HG02884 (cell line): Measurements from ENCODE around the gene SLC8A1.

Source experiments
- ATAC-seq: cut with Tn5 transposase; IDR thresholded peaks from one replicate; pipeline ENCODE4 v1.9.1; 2021; ENCODE audit warnings: mild to moderate bottlenecking, moderate library complexity; ENCODE audit not compliant: unreplicated experiment

The SLC8A1 gene

DNA sequence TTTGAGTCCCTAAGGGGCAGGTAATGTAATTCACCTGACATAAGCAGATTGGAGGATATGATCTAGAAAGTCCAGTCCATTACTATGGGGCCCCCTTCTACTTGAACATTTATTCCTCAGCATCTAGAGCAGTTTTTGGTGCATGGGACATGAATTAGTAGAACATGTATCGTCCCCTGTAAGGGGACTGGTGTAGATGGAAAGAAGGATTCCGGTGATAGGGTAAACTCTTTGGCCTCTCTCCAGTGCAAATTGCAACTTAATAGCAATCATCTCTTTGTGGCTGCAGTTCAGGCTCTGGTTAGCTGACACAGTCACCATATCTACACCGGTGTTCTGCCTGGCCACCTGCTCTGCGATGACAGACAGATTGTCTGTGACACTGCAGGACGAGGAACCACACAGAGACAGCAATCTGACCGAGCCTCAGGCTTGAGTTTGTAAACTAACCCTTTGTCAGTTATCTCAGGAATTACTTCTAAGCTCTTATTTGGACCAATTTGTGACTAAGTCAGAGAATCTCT, 6.4 kb upstream of the SLC8A1 start:
- no peak for ATAC-seq

DNA sequence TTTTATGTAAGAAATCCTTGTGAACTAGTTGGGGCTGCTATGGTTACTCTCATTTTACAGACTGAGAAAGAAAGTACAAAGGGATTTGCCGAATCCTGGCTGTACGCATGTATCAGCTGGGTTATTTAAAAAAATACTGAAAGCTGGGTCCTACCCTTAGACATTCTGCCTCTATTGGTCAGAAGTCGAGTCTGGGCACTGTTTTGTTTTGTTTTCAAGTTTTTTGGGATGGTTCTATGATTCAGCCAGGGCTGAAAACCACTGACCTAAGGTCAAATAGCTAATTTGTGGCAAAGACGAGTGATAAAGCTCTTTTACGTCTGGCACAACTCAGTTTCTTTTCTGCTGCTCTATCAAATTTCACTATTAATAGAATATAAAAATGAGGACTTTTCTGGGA, 5.9 kb upstream of the SLC8A1 start:
- ATAC-seq = no peak

DNA sequence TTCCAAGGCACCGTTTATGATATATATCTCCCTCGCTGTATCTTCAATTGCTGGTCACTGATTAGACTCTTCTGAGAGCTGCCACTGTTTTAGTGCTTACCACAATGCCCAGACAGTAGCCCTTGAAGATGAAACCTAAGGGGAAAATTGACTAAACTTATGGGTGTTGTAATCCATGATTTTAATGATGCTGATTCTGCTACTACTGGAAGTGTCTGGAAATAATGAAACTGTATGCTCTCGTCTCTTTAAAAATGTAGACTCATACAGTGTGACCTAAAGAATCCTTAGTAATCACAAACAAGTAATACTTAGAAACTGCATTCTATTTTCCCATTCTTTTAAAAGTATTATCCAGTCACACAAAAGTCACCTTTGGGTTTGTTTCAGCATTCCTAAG, 5.5 kb upstream of the SLC8A1 start:
- ATAC-seq = no peak

DNA sequence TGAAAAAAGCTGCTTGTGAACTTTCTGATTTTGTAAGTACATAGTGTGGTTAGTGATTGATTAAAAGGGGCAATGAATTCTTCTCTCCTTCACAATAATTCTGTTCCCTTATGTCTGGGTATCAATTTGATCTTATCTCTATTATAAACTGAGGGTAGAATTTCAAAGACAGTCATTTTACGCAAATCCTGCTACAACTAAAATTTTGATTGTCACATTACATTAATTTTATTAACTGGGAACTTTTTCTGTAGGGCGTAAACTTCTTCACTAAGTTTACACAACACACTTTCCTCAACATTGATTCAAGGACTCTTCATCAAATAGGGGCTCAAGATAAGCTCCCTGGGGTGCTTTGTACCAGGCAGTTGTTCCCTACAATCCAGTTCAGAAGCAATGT, 5.0 kb upstream of the SLC8A1 start:
- no peak for ATAC-seq

DNA sequence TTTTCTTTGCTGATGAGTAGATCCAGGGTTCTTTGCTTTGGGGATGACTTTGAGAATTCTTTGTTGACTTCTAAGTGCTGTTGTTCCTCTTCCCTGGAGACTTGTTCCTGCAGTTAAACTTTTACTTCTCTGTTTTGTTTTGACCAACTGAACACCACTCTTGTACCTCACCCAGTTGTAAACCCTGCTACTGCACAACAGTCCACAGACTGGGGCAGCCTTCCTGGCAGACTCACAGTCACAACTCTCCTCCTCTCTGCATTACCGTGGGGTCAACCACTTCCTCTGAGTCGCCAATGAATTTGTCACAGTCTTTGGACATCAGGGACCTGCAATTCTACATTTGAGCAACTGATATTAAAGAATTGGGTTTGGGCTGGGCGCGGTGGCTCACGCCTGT, 3.8 kb upstream of the SLC8A1 start:
- no peak for ATAC-seq

DNA sequence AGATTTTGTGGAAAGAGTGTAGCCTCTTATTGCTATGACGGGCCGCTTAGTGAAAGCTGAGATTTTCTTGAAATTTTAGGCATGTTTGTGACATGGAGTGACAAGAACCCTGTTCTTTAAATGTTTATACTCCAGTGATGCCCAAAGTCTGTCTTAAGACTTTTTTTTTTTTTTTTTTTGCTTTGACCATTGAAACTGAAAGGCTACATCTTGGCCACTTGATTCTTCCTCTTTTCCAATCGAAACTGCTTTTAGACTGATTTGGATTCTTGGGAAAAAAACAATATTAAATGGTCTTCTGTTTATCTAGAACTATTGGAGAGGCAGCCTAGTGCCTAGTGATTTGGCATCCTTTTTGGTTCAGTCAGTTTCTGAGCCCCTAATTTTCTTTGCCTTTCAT, 2.4 kb upstream of the SLC8A1 start:
- ATAC-seq = no peak

DNA sequence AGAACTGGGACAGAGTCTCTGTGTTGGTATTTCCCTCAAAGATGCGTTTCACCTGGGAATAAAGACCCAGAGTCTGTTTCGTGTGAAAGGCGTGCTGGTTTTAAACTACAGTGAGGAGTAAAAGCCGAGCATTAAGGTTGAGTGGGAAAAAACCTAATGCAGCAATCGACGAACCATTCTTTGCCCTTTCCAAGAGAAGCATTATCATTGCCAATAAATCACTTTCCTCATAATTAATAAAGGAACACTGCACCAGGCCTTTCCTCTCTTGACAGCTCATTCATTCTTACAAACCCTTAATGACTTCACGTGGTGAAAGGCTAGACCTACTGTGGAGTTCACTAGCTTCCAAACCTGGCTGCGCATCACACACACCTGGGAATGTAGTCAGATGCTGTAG, 896 bp upstream of the SLC8A1 start:
- ATAC-seq = no peak

DNA sequence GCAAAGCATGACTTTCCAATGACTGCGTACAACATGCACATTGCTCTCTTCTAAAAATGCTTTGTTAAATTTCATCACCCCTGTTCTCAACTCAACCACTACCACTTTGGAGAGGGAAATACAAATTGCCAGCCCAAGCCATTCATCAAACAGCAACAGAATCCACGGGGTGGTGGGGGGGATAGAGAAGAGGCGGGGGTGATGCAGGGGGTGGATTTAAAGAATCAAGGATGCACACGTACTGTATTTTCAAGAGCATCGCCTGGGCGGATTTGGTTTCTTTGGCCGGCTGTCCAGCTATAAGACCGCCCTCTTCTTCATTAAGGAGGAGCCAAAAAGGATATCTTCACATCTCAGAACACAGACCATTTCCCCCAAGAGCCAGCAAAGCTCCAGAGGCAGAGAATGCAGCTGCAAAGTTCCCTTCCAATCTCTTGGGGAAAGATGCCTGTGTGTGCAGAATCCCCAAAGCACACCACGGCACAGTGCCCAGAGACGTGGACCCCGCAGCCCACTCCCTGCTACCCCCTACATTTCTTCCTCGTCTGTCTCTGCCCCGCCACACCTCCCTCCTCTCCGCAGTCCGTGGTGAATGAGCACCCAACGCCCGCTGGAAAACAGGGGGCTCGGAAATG, 977 bp downstream of the SLC8A1 start:
- ATAC-seq = no peak

DNA sequence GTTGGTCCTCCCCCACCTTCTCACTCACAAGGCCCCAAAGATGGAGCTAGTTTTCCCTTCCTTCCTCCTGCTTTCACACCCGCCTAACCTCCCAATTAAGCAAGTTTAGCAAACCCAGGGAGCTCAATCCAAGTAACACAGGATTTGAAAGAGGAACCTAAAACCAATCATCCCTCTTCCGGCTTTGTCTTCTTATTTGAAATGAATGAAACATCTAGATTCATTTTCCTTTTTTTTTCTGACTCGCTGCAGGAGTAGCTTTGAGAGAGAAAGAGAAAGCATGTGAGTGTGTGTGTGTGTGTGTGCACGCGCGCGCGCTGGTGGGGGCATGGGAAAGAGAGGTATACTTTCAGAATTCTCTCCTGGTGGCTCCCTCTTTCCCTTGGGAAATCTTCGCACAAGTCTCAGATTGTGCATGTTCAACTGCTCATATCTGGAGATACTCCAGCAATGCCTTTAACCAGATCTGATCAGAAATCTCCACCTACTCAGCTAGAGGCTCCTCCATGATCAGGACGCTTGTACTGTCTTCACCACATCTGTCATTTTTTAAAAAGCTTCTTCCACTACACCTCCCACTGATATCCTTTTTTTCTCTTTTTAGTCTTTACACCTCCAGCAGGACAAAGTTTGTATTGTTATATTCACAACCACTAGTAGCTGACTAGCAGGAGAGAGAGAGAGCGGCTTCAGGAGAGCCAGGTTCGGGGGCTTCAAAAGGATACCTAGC, 1.7 kb downstream of the SLC8A1 start:
- no peak for ATAC-seq

DNA sequence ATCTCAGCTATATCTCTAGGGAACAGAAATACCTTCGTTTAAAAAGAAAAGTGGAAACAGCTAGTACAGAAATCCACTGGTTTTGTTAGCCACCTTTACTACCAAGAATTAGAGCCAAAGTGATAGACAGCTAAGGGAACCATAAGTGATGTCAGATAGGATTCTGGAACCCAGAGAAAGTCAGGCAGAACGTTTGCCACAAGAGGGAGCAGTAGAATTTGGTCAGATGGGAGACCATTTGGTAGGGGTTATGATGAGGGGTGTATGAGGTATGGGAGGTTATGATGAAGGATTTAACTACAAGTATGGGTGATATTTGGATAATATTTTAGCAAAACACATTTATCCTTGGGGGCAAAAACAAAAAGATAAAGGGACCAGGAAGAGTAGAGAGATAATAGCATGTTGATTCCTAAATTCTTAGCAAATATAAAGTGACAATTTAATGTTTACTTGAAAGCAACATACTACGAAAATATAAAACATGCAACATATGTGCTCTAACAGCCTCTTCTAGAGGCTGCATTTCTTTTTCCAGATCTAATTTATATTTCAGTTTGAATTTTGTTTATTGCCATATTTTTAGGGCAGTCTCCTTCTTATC, 3.3 kb downstream of the SLC8A1 start:
- ATAC-seq = no peak

DNA sequence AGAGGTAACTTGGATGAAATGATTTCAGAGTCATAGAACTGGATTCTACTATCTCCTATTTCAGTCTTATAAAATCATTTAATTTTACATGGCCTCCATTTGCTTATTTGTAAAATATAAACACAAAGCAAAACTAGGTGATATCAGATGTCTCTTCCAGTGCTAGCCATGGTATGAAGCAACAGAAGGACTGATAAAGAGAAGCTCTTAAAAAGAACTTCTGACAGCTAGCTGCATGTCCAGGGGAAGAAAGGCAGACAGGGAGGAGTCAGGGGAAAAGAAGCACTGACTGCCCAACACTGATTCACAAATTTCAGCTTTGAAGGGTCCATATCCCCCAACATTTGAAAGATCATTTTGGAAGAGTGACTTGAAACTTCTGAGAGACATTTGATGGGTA, 6.4 kb downstream of the SLC8A1 start:
- no peak for ATAC-seq

DNA sequence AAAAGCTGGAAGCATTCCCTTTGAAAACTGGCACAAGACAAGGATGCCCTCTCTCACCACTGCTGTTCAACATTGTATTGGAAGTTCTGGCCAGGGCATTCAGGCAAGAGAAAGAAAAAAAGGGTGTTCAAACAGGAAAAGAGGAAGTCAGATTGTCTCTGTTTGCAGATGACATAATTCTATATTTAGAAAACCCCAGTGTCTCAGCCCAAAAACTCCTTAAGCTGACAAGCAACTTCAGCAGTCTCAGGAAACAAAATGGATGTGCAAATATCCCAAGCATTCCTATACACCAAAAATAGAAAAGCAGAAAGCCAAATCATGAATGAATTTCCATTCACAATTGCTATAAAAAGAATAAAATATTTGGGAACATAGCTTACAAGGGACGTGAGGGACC, 11.1 kb downstream of the SLC8A1 start:
- no peak for ATAC-seq

DNA sequence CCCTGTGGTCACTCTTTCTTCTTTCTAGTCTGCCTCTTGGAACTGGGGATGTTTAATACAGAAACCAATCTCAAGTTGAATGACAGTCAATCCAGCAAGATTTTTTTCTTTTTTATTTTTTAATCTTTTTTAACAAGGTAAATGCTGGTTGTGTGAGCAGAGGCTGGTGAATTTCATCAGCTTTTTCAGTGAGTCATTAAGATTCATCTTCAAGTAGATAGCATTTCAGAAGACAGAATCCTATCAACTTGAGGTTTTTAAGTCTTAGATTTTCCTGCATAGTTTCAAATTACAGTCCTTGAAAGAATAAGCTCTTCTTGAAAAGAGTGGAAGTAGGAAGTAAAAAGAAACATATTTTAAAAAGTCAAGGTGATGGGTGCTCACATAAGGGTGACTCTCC, 12.4 kb downstream of the SLC8A1 start:
- no peak for ATAC-seq

DNA sequence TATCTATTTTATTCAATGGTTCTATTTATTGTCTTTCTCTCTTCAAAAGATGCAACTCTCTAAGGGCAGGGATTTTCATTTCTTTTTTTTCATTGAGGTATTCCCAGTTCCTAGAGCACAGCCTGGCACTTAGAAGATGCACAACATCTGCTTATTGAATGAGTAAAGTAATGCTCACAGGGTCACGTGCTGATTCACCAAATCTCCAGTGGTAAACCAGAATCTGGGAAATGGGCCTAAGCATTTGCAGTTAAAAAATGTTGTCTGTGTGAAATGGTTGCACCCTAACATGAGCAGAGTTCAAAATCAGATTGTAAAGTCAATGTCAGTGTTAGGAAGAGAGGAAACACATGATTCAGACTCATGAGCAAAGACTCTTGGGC, 15.8 kb downstream of the SLC8A1 start:
- ATAC-seq = no peak

DNA sequence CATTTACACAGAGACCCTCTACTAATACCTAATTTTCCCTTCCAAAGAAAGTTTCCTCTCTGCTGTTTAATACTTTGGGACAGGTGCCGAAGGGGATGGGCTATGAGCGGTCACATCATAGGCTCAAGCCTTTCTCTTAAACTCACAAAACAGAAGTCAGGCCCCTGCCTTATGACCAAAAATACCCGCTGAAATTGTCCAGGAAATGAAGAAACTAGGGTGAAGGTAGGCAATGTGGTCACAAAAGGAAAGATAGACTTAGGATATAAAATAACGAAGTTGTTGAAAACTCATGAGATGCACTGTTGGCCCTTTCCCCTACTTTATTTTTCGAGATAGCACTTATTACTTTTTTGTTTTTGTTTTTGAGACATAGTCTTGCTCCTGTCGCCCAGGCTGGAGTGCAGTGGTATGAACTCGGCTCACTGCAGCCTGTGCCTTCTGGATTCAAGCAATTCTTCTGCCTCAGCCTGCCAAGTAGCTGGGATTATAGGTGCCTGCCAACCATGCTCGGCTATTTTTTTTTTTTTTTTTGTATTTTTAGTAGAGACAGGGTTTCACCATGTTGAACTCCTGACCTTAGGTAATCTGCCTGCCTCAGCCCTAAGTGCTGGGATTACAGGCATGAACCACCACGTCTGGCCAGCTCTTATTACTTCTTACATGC, 16.3 kb downstream of the SLC8A1 start:
- ATAC-seq = no peak

DNA sequence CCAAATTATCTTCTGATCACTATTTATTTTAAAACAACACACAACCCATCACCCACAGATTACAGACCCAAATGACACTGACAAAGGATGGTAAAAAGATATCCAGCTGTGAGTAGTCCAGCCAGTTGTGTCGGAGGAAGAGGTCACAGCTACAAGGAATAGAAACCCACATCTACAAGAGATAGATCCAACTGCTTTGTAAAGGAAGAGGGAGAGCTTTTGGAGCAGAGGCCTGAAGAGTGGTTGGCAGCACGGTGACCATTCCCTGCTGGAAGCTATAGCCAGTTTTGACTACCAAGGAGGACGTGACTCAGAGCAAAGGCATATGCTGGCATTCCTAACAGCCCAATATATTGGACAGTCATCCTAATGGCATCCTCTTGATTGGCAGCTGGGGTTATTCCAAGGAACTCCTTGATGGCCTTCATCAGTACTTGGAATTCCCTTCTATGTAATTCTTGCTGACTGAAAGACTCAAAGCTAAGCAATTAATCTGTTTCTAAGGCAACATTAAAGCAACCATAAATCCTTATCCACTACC, 17.1 kb downstream of the SLC8A1 start:
- no peak for ATAC-seq

DNA sequence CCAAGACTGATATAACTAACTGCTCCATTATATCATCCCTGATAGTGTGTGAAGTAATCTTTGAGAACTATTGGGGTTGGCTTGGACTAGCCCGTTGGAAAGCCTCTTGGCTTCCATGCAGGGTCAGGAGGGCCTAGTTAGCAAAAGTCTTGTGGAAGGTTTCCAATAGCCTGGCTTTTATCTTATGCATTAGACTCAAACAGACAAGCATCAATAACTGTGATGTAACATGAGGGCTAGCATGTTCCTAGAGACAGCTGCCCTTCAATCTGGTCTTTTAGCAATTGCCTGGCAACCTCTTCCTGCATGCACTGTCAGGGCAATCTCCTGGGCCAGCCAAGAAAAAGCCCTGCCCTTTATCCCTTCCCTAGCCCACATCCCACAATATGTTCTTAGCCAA, 18.2 kb downstream of the SLC8A1 start:
- no peak for ATAC-seq

DNA sequence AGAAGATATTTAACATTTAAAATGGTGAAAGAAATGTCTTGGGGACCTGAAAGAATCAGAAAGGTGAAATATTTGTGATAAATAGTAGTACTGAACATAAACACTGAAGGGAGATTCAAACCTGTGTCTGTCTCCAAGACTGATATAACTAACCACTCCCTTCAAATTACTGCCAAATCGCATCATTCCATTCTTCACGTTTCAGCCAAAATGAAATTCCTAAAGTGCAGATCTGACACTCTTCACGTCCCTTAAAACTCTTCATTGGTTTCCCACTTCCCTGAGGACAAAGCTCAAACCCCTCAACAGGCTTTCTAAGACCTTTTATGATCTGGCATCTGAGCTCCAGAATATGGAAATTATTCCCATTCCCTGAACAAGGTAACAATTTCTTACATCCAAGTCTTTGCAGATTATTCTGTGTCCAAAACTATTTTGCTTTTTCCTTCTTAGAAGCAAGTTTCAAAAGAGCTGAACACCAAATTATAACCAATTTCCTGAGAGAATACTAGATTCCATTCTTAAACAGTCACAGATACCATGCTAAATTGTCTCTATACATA, 18.9 kb downstream of the SLC8A1 start:
- ATAC-seq = no peak

DNA sequence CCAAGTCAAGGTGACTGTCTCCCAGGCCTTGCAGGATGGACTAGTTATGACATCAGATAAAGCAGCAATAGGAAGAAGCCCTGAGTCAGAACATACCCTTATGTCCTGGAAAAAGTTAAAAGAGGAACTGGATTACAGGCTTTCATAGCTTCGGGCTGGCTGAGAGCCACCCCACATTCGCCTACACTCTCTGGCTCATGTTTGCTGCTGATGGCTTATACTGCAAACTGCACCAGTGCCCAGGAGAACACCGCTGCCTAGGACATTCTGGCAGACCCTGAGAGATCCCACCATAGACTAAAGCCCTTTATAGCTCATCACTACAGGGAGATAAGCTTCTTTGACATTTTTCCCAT, 20.3 kb downstream of the SLC8A1 start:
- ATAC-seq = no peak

DNA sequence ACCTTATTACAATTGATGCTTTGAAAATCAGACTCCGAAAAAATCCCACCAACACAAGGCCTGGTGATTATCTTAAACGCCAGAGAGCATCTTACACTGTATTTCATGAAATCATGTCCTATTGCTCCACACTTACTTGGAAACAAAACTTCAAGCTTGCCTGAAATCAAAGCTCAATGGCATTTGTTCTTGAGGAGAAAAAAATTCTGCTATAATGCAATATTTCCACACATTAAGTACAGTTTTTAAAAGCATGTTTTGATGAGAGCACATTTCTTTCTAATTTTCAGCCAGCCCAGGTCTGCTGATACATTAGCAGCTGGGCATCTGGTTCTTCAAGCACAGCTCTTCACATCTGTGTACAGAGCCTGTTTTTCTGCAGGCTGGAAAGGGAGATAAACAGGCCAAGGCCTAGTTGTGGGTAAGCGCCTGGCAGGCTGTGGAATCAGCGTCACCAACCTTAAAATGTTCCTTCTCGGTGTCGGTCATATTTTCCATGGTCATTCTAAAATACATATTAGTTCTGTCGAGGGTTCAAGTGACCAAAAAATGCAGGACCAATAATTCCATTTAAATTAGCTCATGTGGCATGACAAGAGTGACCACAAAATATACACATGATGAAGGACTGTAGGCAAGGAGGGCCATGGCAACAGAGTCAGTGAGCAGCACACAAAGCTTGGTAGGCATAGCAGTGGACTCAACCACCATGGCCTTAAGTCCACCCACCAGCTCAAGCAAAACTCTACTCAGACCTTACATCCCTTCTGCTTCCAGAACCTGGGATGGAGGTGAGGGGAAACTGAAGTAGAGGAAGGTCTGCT, 20.9 kb downstream of the SLC8A1 start:
- ATAC-seq = no peak
